Body of pancreas (tissue), 4 donors: ENCODE data around the gene STK32B. TPM values are rescaled to one million over a fixed set of nuclear protein-coding genes. Genes with fewer than 3 reads are reported as not detected.
A peak's percentile ranks its signal among the peaks of the same experiment; 100 is the strongest.

ENCODE experiments used
- ATAC-seq: fragments of 150-250 bp; one replicate; pipeline ENCODE4 v1.9.1; 2016
- DNase-seq, 4 donors: peaks; one replicate each; pipeline ENCODE4 v3.0.0-alpha.2; 2019
- H3K27ac ChIP-seq, 4 donors: fragments of 200-600 bp; sonication (generic); 1 replicate in 3 of 4; 2 replicates in 1 of 4; pipeline versions ENCODE4 v1.5.1 to v1.6.1; 2016 to 2019; ENCODE audit warnings: mild to moderate bottlenecking in 1 of 4, mixed read lengths in 1 of 4, moderate library complexity in 1 of 4
- H3K27me3 ChIP-seq, 2 donors: fragments of 200-600 bp; sonication (generic); one replicate each; pipeline ENCODE4 v1.6.0; 2016; ENCODE audit warnings: mild to moderate bottlenecking in 1 of 2
- H3K36me3 ChIP-seq, 2 donors: fragments of 200-600 bp; sonication (generic); replicated peaks in 1 of 2; 2 replicates each; pipeline ENCODE4 v1.5.1; 2016; ENCODE audit warnings: low read depth in 2 of 2; ENCODE audit not compliant: insufficient read depth in 1 of 2
- H3K4me1 ChIP-seq: fragments of 200-600 bp; sonication (generic); one replicate; pipeline ENCODE4 v1.6.0; 2016
- H3K4me3 ChIP-seq, 2 donors: fragments of 200-600 bp; sonication (generic); 1 replicate in 1 of 2; 2 replicates in 1 of 2; pipeline ENCODE4 v1.5.1; 2016 to 2019
- H3K9me3 ChIP-seq, 3 donors: fragments of 200-600 bp; sonication (generic); 1 replicate in 2 of 3; 2 replicates in 1 of 3; pipeline ENCODE4 v1.5.1; 2016
- POLR2A ChIP-seq, 3 donors: fragments of 450-650 bp; IDR thresholded peaks; one replicate each; pipeline ENCODE4 v1.6.1; 2016; ENCODE audit warnings: antibody characterized with exemption in 3 of 3, mild to moderate bottlenecking in 2 of 3
- WGBS, 2 donors: methylation state at CpG; one replicate each; pipeline ENCODE4 v1.1.5; 2017; 5-methylcytosine and 5-hydroxymethylcytosine counted together
- intact Hi-C: fragments of 100-400 bp; cut with DNase I; formaldehyde crosslinking; loops from one replicate; pipeline ENCODE4 v1.15.1; 2023
- total RNA-seq, 2 donors: library from RNA; depleted of rRNA; stranded (reverse); fragments of >200 nt; gene quantifications; one replicate each; pipeline ENCODE4 v1.1.0, GENCODE V29; 2016
- TF ChIP-seq, protein P1 (sequence below), 7 experiments: fragments of 450-650 bp in 4 of 7; fragments of 200-600 bp in 3 of 7; sonication (generic) in 3 of 7; IDR thresholded peaks; one replicate each; pipeline ENCODE4 v1.5.1; 2016 to 2019; ENCODE audit warnings: antibody characterized with exemption in 7 of 7

Gene STK32B
- total RNA-seq, 2 donors from 2014 or later: 1.3 to 4.9 TPM

DNA sequence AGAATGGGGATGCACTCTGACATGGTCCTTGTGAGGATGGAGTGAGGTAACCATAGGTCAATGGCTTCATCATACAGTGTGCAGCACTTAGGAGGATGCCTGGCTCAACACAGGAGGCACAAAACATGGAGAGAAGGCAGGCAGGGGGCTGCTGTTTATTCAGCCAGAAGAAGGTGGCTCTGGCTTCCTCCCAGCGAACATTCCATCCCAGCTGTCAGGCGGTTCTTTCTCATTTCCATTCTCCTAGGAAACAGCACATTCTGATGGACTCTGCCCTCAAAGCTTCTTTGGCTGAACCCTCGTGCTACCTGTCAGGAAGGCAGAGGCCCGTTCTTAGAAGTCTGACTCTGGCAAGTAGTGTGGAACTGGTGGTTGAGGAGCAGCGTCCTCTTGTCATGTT, 18.6 kb downstream of the STK32B start:
- TF ChIP-seq, protein P1, sequence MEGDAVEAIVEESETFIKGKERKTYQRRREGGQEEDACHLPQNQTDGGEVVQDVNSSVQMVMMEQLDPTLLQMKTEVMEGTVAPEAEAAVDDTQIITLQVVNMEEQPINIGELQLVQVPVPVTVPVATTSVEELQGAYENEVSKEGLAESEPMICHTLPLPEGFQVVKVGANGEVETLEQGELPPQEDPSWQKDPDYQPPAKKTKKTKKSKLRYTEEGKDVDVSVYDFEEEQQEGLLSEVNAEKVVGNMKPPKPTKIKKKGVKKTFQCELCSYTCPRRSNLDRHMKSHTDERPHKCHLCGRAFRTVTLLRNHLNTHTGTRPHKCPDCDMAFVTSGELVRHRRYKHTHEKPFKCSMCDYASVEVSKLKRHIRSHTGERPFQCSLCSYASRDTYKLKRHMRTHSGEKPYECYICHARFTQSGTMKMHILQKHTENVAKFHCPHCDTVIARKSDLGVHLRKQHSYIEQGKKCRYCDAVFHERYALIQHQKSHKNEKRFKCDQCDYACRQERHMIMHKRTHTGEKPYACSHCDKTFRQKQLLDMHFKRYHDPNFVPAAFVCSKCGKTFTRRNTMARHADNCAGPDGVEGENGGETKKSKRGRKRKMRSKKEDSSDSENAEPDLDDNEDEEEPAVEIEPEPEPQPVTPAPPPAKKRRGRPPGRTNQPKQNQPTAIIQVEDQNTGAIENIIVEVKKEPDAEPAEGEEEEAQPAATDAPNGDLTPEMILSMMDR (IDR thresholded peaks at IDR 0.05): no peak
- TF ChIP-seq POLR2A (IDR thresholded peaks at IDR 0.05): no peak
- DNase-seq: peak in 2 of 4 donors; percentile 8 to 19
- Histone ChIP-seq H3K4me1 (no peaks in the 10 kb centered on the region), H3K4me3 (no peak overlapping the region), H3K27me3 (no peaks in the 10 kb centered on the region), H3K27ac (no peak overlapping the region), H3K36me3 (no peaks in the 10 kb centered on the region), H3K9me3 (no peaks in the 10 kb centered on the region)
- intact Hi-C loops: no loop called here
- ATAC-seq: no peak
- WGBS, 2 donors: 24 to 26% methylated on average over 4 to 5 of the region's 5 CpGs

DNA sequence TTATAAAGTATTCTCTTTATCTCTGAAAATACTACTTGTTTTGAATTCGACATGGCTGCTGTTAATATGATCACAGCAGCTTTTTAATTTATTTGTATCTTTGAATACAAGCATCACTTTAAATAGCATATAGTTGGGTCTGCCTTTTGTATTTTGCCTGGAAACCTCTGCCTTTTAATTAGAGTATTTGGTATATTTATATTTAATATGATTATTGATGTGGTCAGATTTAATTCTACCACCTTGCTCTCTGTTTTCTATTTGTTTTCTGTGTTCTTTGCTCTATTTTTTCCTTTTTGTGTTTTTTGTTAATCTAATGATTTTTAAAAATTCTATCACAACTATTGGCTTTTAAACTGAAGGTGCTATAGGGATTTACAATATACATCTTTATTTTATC, 21.7 kb downstream of the STK32B start:
- TF ChIP-seq POLR2A (IDR thresholded peaks at IDR 0.05): no peak
- TF ChIP-seq, protein P1 (IDR thresholded peaks at IDR 0.05): no peak

DNA sequence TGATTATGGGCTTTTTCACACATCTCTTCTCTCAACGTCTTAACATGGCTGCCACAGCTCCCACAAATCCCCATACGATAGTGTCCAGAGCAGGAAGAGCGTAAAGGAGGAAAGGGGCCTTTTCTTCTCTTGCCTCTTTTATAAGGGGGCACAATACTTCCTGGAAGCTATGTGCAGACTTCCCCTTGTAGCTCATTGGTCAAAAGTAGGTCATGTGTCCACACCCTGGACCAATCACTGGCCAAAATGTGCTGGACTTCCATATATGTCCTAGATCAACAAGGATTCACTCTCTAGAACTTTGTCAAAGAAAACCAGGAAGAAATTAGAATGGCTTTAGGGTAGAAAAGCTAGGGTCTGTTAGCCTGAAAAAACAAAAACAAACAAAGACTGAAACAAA, 26.7 kb downstream of the STK32B start:
- H3K4me1 ChIP-seq: no peaks in the 10 kb centered on the region
- H3K36me3 ChIP-seq: no peaks in the 10 kb centered on the region
- no peak overlapping the region for H3K4me3 ChIP-seq
- no peak for DNase-seq
- ATAC-seq: no peak
- TF ChIP-seq POLR2A (IDR thresholded peaks at IDR 0.05): no peak
- TF ChIP-seq, protein P1 (IDR thresholded peaks at IDR 0.05): no peak
- no peaks in the 10 kb centered on the region for H3K27me3 ChIP-seq
- 58 to 64% methylated on average over 3 of the region's 3 CpGs for WGBS, 2 donors
- H3K9me3 ChIP-seq: peaks cover 0 to 7% (median 0%) of the 10 kb centered on the region in 3 donors
- intact Hi-C loops: no loop called here
- no peak overlapping the region for H3K27ac ChIP-seq

More for the DNA sequence above, 21.7 kb downstream of the STK32B start:
- Histone ChIP-seq H3K4me3 (no peak overlapping the region), H3K36me3 (no peaks in the 10 kb centered on the region), H3K27me3 (no peaks in the 10 kb centered on the region), H3K27ac (no peak overlapping the region), H3K4me1 (no peaks in the 10 kb centered on the region), H3K9me3 (no peaks in the 10 kb centered on the region)
- no peak for DNase-seq
- no peak for ATAC-seq
- WGBS, 2 donors: 48 to 52% methylated on average over 1 of the region's 1 CpG
- intact Hi-C loops: no loop called here

DNA sequence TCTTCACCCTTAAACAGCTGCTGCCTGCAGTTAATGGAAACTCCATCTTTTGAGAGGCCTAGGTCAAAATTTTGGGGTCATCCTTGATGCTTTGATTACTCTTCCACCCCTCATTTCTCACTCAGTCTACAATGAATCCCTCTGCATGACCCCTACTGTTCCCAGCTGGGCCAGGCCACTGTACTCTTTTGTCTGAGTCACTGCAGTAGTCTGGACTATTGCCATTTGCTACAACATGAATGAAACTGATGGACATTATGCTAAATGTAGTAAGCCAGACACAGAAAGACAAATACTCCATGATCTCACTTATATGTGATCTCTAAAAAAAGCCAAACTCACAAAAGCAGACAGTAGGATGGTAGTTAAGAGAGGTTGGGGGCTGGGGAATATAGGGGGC, 28.3 kb downstream of the STK32B start:
- no peak for DNase-seq
- no peaks in the 10 kb centered on the region for H3K27me3 ChIP-seq
- ATAC-seq: no peak
- no peak overlapping the region for H3K4me3 ChIP-seq
- H3K4me1 ChIP-seq: no peaks in the 10 kb centered on the region
- H3K36me3 ChIP-seq: no peaks in the 10 kb centered on the region
- no peak overlapping the region for H3K27ac ChIP-seq
- H3K9me3 ChIP-seq: peaks cover 0 to 7% (median 0%) of the 10 kb centered on the region in 3 donors
- TF ChIP-seq, protein P1 (IDR thresholded peaks at IDR 0.05): no peak
- no peak for TF ChIP-seq POLR2A (IDR thresholded peaks at IDR 0.05)
- intact Hi-C loops: no loop called here

DNA sequence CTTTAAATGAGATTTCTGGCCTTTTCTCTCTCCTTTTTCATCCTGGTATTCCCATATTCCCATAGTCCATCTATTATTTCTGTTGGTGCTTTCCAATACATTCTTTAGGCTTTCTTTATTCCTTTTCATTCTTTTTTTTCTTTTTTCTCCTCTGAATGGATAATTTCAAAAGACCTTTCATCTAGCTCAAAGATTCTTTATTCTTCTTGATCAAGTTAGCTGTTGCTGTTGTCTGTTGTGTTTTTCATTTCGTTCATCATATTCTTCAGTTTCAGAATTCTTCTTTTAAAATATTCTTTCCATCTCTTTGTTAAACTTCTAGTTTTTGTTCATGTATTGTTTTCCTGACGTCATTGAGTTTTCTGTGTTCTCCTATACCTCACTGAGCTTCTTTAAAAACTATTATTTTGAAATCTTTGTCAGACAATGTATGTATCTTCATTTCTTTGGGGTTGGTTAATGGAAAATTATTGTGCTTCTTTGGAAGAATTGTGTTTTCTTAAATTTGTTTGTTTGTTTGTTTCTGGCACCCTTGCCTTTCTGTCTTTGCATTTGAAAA, 30.2 kb downstream of the STK32B start:
- peaks cover 0 to 7% (median 0%) of the 10 kb centered on the region in 3 donors for H3K9me3 ChIP-seq
- H3K4me3 ChIP-seq: no peak overlapping the region
- H3K27ac ChIP-seq: no peak overlapping the region
- no peaks in the 10 kb centered on the region for H3K27me3 ChIP-seq
- ATAC-seq (no peak), DNase-seq (no peak)
- intact Hi-C loops: no loop called here
- TF ChIP-seq POLR2A (IDR thresholded peaks at IDR 0.05): no peak
- TF ChIP-seq, protein P1 (IDR thresholded peaks at IDR 0.05): no peak
- peaks cover 3% of the 10 kb centered on the region for H3K4me1 ChIP-seq
- WGBS, 2 donors: 48 to 55% methylated on average over 2 of the region's 2 CpGs
- H3K36me3 ChIP-seq: no peaks in the 10 kb centered on the region
